SK-N-SH treated with all-trans-retinoic acid at 6 μM for 48 hours (cell line): ENCODE measurements around the gene GFRA1.

Experiments
- TOX ChIP-seq: fragments of 250-450 bp; sonication (Bioruptor Pico); IDR thresholded peaks from 2 replicates; pipeline ENCODE4 v1.8.0; 2021; ENCODE audit warnings: mild to moderate bottlenecking, moderate library complexity, borderline replicate concordance
- TF ChIP-seq, protein P1 (sequence below): fragments of 250-450 bp; sonication (Bioruptor Pico); IDR thresholded peaks from 2 replicates; pipeline ENCODE4 v1.8.0; 2021; ENCODE audit warnings: low read depth, mild to moderate bottlenecking, moderate library complexity, borderline replicate concordance

- TF ChIP-seq, protein P1, sequence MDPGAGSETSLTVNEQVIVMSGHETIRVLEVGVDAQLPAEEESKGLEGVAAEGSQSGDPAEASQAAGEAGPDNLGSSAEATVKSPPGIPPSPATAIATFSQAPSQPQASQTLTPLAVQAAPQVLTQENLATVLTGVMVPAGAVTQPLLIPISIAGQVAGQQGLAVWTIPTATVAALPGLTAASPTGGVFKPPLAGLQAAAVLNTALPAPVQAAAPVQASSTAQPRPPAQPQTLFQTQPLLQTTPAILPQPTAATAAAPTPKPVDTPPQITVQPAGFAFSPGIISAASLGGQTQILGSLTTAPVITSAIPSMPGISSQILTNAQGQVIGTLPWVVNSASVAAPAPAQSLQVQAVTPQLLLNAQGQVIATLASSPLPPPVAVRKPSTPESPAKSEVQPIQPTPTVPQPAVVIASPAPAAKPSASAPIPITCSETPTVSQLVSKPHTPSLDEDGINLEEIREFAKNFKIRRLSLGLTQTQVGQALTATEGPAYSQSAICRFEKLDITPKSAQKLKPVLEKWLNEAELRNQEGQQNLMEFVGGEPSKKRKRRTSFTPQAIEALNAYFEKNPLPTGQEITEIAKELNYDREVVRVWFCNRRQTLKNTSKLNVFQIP (CRISPR knock-in tag), result no peak
- no peak for TF ChIP-seq TOX (CRISPR knock-in tag)
These were observed 189.7 kb downstream of the GFRA1 start for GRCh38 chr10:116083226-116083762.
